Esophagus muscularis mucosa (tissue), 3 donors: Measurements from ENCODE around the gene C4orf54.

ENCODE experiments used
- POLR2A ChIP-seq: fragments of 450-650 bp; IDR thresholded peaks from one replicate; pipeline ENCODE4 v1.6.1; 2017; ENCODE audit warnings: antibody characterized with exemption, moderate library complexity, mild to moderate bottlenecking, low read depth
- TF ChIP-seq, protein P1 (sequence below), 3 experiments: fragments of 200-600 bp in 2 of 3; fragments of 450-650 bp in 1 of 3; sonication (generic) in 2 of 3; IDR thresholded peaks; one replicate each; pipeline ENCODE4 v1.5.1; 2017 to 2019; ENCODE audit warnings: antibody characterized with exemption in 3 of 3, mild to moderate bottlenecking in 2 of 3, moderate library complexity in 1 of 3

DNA sequence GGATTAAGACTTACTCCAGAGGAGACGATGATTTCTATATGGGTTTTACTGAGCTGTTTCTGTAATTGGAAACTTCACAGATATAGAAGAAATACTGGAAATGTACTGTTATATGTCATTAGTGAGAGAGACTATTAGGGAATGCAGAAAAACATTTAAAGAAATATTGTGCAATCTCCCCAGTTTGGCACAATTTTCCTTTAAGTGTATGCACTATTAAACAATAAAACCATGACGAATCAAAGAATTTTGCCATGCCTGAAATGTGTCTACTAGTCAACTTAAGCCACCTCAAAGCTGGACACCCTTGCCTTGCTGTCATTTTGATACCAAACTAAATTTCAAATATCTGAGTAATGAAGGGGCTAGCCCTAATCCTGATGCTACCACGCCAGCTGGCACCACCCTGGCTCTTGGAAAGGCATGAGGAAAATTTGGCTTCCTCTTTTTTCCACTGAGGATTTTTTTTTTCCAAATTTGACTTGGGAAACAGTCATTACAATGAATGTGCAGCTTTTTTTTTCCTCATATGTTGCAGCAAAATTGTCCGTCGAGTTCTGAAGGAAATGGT lies 46.9 kb downstream of the C4orf54 start:
- no peak for TF ChIP-seq POLR2A
- TF ChIP-seq, protein P1, sequence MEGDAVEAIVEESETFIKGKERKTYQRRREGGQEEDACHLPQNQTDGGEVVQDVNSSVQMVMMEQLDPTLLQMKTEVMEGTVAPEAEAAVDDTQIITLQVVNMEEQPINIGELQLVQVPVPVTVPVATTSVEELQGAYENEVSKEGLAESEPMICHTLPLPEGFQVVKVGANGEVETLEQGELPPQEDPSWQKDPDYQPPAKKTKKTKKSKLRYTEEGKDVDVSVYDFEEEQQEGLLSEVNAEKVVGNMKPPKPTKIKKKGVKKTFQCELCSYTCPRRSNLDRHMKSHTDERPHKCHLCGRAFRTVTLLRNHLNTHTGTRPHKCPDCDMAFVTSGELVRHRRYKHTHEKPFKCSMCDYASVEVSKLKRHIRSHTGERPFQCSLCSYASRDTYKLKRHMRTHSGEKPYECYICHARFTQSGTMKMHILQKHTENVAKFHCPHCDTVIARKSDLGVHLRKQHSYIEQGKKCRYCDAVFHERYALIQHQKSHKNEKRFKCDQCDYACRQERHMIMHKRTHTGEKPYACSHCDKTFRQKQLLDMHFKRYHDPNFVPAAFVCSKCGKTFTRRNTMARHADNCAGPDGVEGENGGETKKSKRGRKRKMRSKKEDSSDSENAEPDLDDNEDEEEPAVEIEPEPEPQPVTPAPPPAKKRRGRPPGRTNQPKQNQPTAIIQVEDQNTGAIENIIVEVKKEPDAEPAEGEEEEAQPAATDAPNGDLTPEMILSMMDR (IDR thresholded peaks at IDR 0.05), result no peak
